Measurements from ENCODE around the gene ACOT9.

ACOT9 gene

GRCh38 chrX:23659339-23659738 lies 83.7 kb downstream of the ACOT9 start:
- peaks cover 31% of the 10 kb centered on the region for H3K4me1 Mint-ChIP-seq
- no peaks in the 10 kb centered on the region for H3K27me3 Mint-ChIP-seq
- CTCF ChIA-PET: no interaction called here
- H3K27ac Mint-ChIP-seq: no peak overlapping the region
- no peak for DNase-seq
- H3K36me3 Mint-ChIP-seq: no peaks in the 10 kb centered on the region
- no peaks in the 10 kb centered on the region for H3K9me3 Mint-ChIP-seq
- no peak overlapping the region for H3K4me3 Mint-ChIP-seq

- CTCF ChIA-PET: no interaction called here
- Mint-ChIP-seq H3K4me1 (peaks cover 14% of the 10 kb centered on the region), H3K9me3 (no peaks in the 10 kb centered on the region), H3K36me3 (no peaks in the 10 kb centered on the region), H3K4me3 (no peak overlapping the region), H3K27ac (no peak overlapping the region), H3K27me3 (no peaks in the 10 kb centered on the region)
- DNase-seq: no peak
These were observed 86.4 kb downstream of the ACOT9 start for GRCh38 chrX:23656684-23657083.

- Mint-ChIP-seq H3K36me3 (no peaks in the 10 kb centered on the region), H3K4me3 (no peak overlapping the region), H3K27me3 (no peaks in the 10 kb centered on the region), H3K9me3 (no peaks in the 10 kb centered on the region), H3K27ac (no peak overlapping the region), H3K4me1 (peaks cover 8% of the 10 kb centered on the region)
- CTCF ChIA-PET: no interaction called here
- no peak for DNase-seq
These were observed 87.0 kb downstream of the ACOT9 start for GRCh38 chrX:23656091-23656490.
